LoVo (cell line): ENCODE measurements around the gene BRAT1.

Source experiments
- DNase-seq: peaks from one replicate; pipeline ENCODE4 v3.0.0-alpha.2; 2016; ENCODE audit warnings: low spot score

BRAT1 gene

GRCh38 chr7:2495418-2496299 is 59.7 kb downstream of the BRAT1 start:
- DNase-seq: no peak

GRCh38 chr7:2494191-2495130 is 60.9 kb downstream of the BRAT1 start:
- no peak for DNase-seq

- no peak for DNase-seq
Observed at GRCh38 chr7:2493205-2494164, 61.8 kb downstream of the BRAT1 start.

- DNase-seq: no peak
Observed at GRCh38 chr7:2492038-2492437, 63.3 kb downstream of the BRAT1 start.

- DNase-seq: no peak
Observed at GRCh38 chr7:2490181-2490651, 65.1 kb downstream of the BRAT1 start.

- no peak for DNase-seq
Observed at GRCh38 chr7:2488681-2489080, 66.6 kb downstream of the BRAT1 start.

- no peak for DNase-seq
Observed at GRCh38 chr7:2488272-2488645, 67.1 kb downstream of the BRAT1 start.
